K562 (cell line): ENCODE results near the gene KCNQ4. TPM values are rescaled to one million over a fixed set of nuclear protein-coding genes. Genes with fewer than 3 reads are reported as not detected.

Experiments
- CBX2 ChIP-seq: fragments of 200-600 bp; sonication (generic); IDR thresholded peaks from one replicate; pipeline ENCODE4 v1.6.1; 2012; ENCODE audit warnings: mild to moderate bottlenecking, low read length, inconsistent platforms; ENCODE audit not compliant: insufficient read depth, poor library complexity, severe bottlenecking
- CCAR2 ChIP-seq: fragments of 200-400 bp; formaldehyde crosslinking; IDR thresholded peaks from 2 replicates; pipeline ENCODE4 v1.6.1; 2017; ENCODE audit warnings: mild to moderate bottlenecking, low read depth, low read length
- CREB1 ChIP-seq, 2 experiments: sonication (generic) in 1 of 2; formaldehyde crosslinking in 1 of 2; IDR thresholded peaks; 2 replicates each; pipeline versions ENCODE4 v1.6.1 to v1.8.0; 2012 to 2022; ENCODE audit warnings: inconsistent platforms in 1 of 2, mild to moderate bottlenecking in 1 of 2, missing genetic modification reagents in 1 of 2, moderate library complexity in 1 of 2
- ETV5 ChIP-seq: sonication (generic); formaldehyde crosslinking; IDR thresholded peaks from 2 replicates; pipeline ENCODE4 v1.4.0; 2020; ENCODE audit warnings: low read depth, mild to moderate bottlenecking, missing genetic modification reagents
- FIP1L1 ChIP-seq: fragments of 200-400 bp; formaldehyde crosslinking; IDR thresholded peaks from 2 replicates; pipeline ENCODE4 v1.6.1; 2018; ENCODE audit warnings: mild to moderate bottlenecking, low read depth, low read length; ENCODE audit not compliant: poor library complexity, severe bottlenecking
- FUS ChIP-seq: fragments of 200-400 bp; formaldehyde crosslinking; optimal IDR thresholded peaks from 2 replicates; pipeline ENCODE3; 2017; ENCODE audit warnings: low read depth, low read length
- GABPB1 ChIP-seq: sonication (generic); formaldehyde crosslinking; IDR thresholded peaks from 2 replicates; pipeline ENCODE4 v1.8.0; 2022; ENCODE audit warnings: mild to moderate bottlenecking, missing genetic modification reagents
- KLF16 ChIP-seq: IDR thresholded peaks from 2 replicates; pipeline ENCODE4 v1.6.1; 2016; ENCODE audit warnings: antibody characterized with exemption
- LCOR ChIP-seq: sonication (generic); formaldehyde crosslinking; IDR thresholded peaks from 2 replicates; pipeline ENCODE4 v1.8.0; 2022; ENCODE audit warnings: mild to moderate bottlenecking, missing genetic modification reagents
- PCBP2 ChIP-seq: fragments of 200-400 bp; formaldehyde crosslinking; IDR thresholded peaks from 2 replicates; pipeline ENCODE4 v1.6.1; 2018; ENCODE audit warnings: low read length, low read depth, mild to moderate bottlenecking, moderate library complexity; ENCODE audit not compliant: poor library complexity, severe bottlenecking
- POLR2H ChIP-seq: IDR thresholded peaks from 2 replicates; pipeline ENCODE4 v1.6.1; 2016; ENCODE audit warnings: missing genetic modification characterization, low read depth, mild to moderate bottlenecking, control low read depth, missing compliant biosample characterization, moderate library complexity
- RBM14 ChIP-seq: fragments of 200-400 bp; formaldehyde crosslinking; IDR thresholded peaks from 2 replicates; pipeline ENCODE4 v1.6.1; 2018; ENCODE audit warnings: low read depth, mild to moderate bottlenecking, low read length, moderate library complexity, borderline replicate concordance; ENCODE audit not compliant: insufficient read depth
- SMARCA4 ChIP-seq: fragments of 450-650 bp; IDR thresholded peaks from 2 replicates; pipeline ENCODE4 v1.6.1; 2016
- ZBTB17 ChIP-seq: fragments of 450-650 bp; formaldehyde crosslinking; IDR thresholded peaks from 2 replicates; pipeline ENCODE4 v1.4.0; 2020; ENCODE audit warnings: mild to moderate bottlenecking
- ZKSCAN1 ChIP-seq: fragments of 150-350 bp; IDR thresholded peaks from 2 replicates; pipeline ENCODE4 v1.6.1; 2016; ENCODE audit warnings: low read depth, low read length
- ZNF197 ChIP-seq: fragments of 200-800 bp; sonication (Bioruptor generic); IDR thresholded peaks from 2 replicates; pipeline ENCODE4 v1.6.1; 2016; ENCODE audit warnings: low read depth, missing genetic modification characterization, missing compliant biosample characterization
- ZNF445 ChIP-seq: fragments of 250-450 bp; sonication (Bioruptor Pico); IDR thresholded peaks from 2 replicates; pipeline ENCODE4 v1.4.0; 2020; ENCODE audit warnings: low read depth, mild to moderate bottlenecking, moderate library complexity
- polyA plus RNA-seq, 8 experiments: library from polyadenylated mRNA; depleted of rRNA in 4 of 8; stranded (reverse) in 5 of 8; unstranded in 3 of 8; fragments of >200 nt; fragmentation: Nextera tagmentation in 2 of 8; fragmentation: Illumina TruSeq in 1 of 8; extraction: Ambion mirVana in 2 of 8; extraction: Trizol in 1 of 8; gene quantifications; 2 replicates each; pipeline versions ENCODE4 v1.2.1 to v1.2.3, GENCODE V29; 2011 to 2014; ENCODE audit warnings: inconsistent platforms in 1 of 8, missing spikeins in 1 of 8
- total RNA-seq, 7 experiments: library from RNA; depleted of rRNA in 6 of 7; stranded (reverse); fragments of >200 nt in 6 of 7; fragmentation: Illumina TruSeq in 2 of 7; extraction: Trizol in 2 of 7; gene quantifications; 2 replicates each; pipeline versions ENCODE4 v1.2.1 to v1.2.3, GENCODE V29; 2011 to 2021; ENCODE audit warnings: low replicate concordance in 1 of 7
- TF ChIP-seq, protein P1 (sequence below): fragments of 450-650 bp; IDR thresholded peaks from 2 replicates; pipeline ENCODE4 v1.6.1; 2017; ENCODE audit warnings: antibody characterized with exemption, mild to moderate bottlenecking
- TF ChIP-seq, protein P2 (sequence below), 3 experiments: fragments of 200-800 bp in 1 of 3; fragments of 250-450 bp in 1 of 3; fragments of 450-650 bp in 1 of 3; sonication (Bioruptor Pico) in 1 of 3; sonication (Bioruptor generic) in 1 of 3; formaldehyde crosslinking in 1 of 3; IDR thresholded peaks; 2 replicates each; pipeline versions ENCODE4 v1.6.1 to v1.8.0; 2016 to 2022; ENCODE audit warnings: mild to moderate bottlenecking in 2 of 3, missing genetic modification characterization in 2 of 3, missing compliant biosample characterization in 1 of 3, moderate library complexity in 1 of 3
- TF ChIP-seq, protein P3 (sequence below): fragments of 450-650 bp; IDR thresholded peaks from 2 replicates; pipeline ENCODE4 v1.6.1; 2017; ENCODE audit warnings: mild to moderate bottlenecking, moderate library complexity

The KCNQ4 gene
- total and polyA plus RNA-seq, 9 of the 15 experiments (the other 6 are each of a cell fraction or from before 2014, with no cell fraction given) = 0.07 to 4.1 (median 0.79) TPM

DNA sequence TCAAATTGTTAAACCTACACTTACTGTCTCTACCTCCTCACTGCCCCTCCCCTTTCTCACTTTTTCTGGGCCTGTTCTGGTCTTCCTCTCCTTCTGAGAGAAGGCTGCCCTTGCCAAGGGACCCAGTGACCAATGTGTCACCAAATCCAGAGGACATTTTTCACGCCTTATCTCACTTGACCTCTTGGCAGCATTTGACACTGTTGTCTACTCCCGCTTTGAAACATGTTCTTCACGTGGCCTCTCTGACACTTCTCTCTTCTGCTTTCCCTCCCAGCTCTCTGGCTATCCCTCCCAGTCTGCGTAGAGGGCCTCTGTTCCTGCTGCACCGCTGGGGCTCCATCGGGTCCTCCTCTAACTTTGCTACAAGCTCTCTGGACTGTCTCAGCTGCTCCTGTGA lies 25.3 kb downstream of the KCNQ4 start (continued):
- TF ChIP-seq, protein P1, sequence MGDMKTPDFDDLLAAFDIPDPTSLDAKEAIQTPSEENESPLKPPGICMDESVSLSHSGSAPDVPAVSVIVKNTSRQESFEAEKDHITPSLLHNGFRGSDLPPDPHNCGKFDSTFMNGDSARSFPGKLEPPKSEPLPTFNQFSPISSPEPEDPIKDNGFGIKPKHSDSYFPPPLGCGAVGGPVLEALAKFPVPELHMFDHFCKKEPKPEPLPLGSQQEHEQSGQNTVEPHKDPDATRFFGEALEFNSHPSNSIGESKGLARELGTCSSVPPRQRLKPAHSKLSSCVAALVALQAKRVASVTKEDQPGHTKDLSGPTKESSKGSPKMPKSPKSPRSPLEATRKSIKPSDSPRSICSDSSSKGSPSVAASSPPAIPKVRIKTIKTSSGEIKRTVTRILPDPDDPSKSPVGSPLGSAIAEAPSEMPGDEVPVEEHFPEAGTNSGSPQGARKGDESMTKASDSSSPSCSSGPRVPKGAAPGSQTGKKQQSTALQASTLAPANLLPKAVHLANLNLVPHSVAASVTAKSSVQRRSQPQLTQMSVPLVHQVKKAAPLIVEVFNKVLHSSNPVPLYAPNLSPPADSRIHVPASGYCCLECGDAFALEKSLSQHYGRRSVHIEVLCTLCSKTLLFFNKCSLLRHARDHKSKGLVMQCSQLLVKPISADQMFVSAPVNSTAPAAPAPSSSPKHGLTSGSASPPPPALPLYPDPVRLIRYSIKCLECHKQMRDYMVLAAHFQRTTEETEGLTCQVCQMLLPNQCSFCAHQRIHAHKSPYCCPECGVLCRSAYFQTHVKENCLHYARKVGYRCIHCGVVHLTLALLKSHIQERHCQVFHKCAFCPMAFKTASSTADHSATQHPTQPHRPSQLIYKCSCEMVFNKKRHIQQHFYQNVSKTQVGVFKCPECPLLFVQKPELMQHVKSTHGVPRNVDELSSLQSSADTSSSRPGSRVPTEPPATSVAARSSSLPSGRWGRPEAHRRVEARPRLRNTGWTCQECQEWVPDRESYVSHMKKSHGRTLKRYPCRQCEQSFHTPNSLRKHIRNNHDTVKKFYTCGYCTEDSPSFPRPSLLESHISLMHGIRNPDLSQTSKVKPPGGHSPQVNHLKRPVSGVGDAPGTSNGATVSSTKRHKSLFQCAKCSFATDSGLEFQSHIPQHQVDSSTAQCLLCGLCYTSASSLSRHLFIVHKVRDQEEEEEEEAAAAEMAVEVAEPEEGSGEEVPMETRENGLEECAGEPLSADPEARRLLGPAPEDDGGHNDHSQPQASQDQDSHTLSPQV = peak; percentile 83
- TF ChIP-seq, protein P2, sequence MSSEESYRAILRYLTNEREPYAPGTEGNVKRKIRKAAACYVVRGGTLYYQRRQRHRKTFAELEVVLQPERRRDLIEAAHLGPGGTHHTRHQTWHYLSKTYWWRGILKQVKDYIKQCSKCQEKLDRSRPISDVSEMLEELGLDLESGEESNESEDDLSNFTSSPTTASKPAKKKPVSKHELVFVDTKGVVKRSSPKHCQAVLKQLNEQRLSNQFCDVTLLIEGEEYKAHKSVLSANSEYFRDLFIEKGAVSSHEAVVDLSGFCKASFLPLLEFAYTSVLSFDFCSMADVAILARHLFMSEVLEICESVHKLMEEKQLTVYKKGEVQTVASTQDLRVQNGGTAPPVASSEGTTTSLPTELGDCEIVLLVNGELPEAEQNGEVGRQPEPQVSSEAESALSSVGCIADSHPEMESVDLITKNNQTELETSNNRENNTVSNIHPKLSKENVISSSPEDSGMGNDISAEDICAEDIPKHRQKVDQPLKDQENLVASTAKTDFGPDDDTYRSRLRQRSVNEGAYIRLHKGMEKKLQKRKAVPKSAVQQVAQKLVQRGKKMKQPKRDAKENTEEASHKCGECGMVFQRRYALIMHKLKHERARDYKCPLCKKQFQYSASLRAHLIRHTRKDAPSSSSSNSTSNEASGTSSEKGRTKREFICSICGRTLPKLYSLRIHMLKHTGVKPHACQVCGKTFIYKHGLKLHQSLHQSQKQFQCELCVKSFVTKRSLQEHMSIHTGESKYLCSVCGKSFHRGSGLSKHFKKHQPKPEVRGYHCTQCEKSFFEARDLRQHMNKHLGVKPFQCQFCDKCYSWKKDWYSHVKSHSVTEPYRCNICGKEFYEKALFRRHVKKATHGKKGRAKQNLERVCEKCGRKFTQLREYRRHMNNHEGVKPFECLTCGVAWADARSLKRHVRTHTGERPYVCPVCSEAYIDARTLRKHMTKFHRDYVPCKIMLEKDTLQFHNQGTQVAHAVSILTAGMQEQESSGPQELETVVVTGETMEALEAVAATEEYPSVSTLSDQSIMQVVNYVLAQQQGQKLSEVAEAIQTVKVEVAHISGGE (CRISPR knock-in tag; IDR thresholded peaks at IDR 0.05) = no peak
- TF ChIP-seq ETV5 (CRISPR knock-in tag) (no peak), FUS (no peak), KLF16 (no peak), SMARCA4 (peak; percentile 43), ZBTB17 (CRISPR knock-in tag) (no peak), CCAR2 (no peak), ZNF197 (CRISPR knock-in tag) (no peak), GABPB1 (CRISPR knock-in tag) (0 out of 2 replicates have a peak, but pooled peaks have one; percentile 24), FIP1L1 (no peak), ZNF445 (CRISPR knock-in tag) (no peak), CBX2 (no peak), LCOR (no peak), CREB1 (IDR thresholded peaks at IDR 0.05) (no peak), CREB1 (CRISPR knock-in tag; IDR thresholded peaks at IDR 0.05) (no peak), RBM14 (no peak), ZKSCAN1 (no peak), POLR2H (tag) (no peak), PCBP2 (no peak)
- TF ChIP-seq, protein P3, sequence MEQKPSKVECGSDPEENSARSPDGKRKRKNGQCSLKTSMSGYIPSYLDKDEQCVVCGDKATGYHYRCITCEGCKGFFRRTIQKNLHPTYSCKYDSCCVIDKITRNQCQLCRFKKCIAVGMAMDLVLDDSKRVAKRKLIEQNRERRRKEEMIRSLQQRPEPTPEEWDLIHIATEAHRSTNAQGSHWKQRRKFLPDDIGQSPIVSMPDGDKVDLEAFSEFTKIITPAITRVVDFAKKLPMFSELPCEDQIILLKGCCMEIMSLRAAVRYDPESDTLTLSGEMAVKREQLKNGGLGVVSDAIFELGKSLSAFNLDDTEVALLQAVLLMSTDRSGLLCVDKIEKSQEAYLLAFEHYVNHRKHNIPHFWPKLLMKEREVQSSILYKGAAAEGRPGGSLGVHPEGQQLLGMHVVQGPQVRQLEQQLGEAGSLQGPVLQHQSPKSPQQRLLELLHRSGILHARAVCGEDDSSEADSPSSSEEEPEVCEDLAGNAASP = no peak
